Measurements from ENCODE around the gene MRPL43. TPM values are rescaled to one million over a fixed set of nuclear protein-coding genes. Genes with fewer than 3 reads are reported as not detected.

The MRPL43 gene
- total and polyA plus RNA-seq, 4 experiments from 2014 or later: 65.8 to 114 (median 91.0) TPM

GRCh38 chr10:101019440-101019703 is 32.1 kb upstream of the MRPL43 start:
- Mint-ChIP-seq H3K4me3 (no peak overlapping the region), H3K4me1 (peaks cover 2 to 7% (median 3%) of the 10 kb centered on the region in 4 donors), H3K27ac (no peak overlapping the region), H3K27me3 (peaks cover 25 to 29% of the 10 kb centered on the region in 2 donors), H3K9me3 (no peaks in the 10 kb centered on the region), H3K36me3 (no peaks in the 10 kb centered on the region)
- Histone ChIP-seq H3K4me1 (ENCODE audit: insufficient read depth, low read length) (peaks cover 3% of the 10 kb centered on the region), H3K36me3 (ENCODE audit: insufficient read depth, low read length) (no peaks in the 10 kb centered on the region), H3K9me3 (ENCODE audit: control insufficient read depth in 1 of 2, low read length in 2 of 2) (no peaks in the 10 kb centered on the region), H3K4me3 (ENCODE audit: low read length in 2 of 2) (no peak overlapping the region), H3K27me3 (ENCODE audit: insufficient read depth, low read length) (peaks cover 11% of the 10 kb centered on the region), H3K27ac (ENCODE audit: low read depth, low read length) (no peak overlapping the region)
- intact Hi-C loops (cut with micrococcal nuclease): loop anchor here (1.0 kb wide), 1 partner anchor 49 kb away; no protein-coding TSS in a partner anchor
- ChIA-PET POLR2A (ENCODE audit: partially characterized antibody) (interaction anchor here (1.3 to 3.3 kb wide), 3 partner anchors 12 to 23 kb away, joined by 4 to 13 read pairs (median 4); partner anchors contain the start of genes PDZD7 and SFXN3), CTCF (ENCODE audit: partially characterized antibody) (interaction anchor here (1.0 to 7.2 kb wide), 21 partner anchors 9 to 72 kb away, joined by 3 to 171 read pairs (median 6); partner anchors contain the start of genes KAZALD1, LZTS2, PDZD7 and SEMA4G)
- DNase-seq: no peak

GRCh38 chr10:101018600-101019439 is 31.5 kb upstream of the MRPL43 start:
- Mint-ChIP-seq H3K36me3 (no peaks in the 10 kb centered on the region), H3K4me1 (peaks cover 5 to 10% (median 6%) of the 10 kb centered on the region in 4 donors), H3K4me3 (no peak overlapping the region), H3K9me3 (no peaks in the 10 kb centered on the region), H3K27ac (no peak overlapping the region), H3K27me3 (peaks cover 25 to 32% of the 10 kb centered on the region in 2 donors)
- Histone ChIP-seq H3K4me3 (ENCODE audit: low read length in 2 of 2) (no peak overlapping the region), H3K9me3 (ENCODE audit: control insufficient read depth in 1 of 2, low read length in 2 of 2) (no peaks in the 10 kb centered on the region), H3K4me1 (ENCODE audit: insufficient read depth, low read length) (peaks cover 7% of the 10 kb centered on the region), H3K27me3 (ENCODE audit: insufficient read depth, low read length) (peaks cover 11% of the 10 kb centered on the region), H3K27ac (ENCODE audit: low read depth, low read length) (no peak overlapping the region), H3K36me3 (ENCODE audit: insufficient read depth, low read length) (no peaks in the 10 kb centered on the region)
- DNase-seq: peak; percentile 53 to 68 (median 59)
- ChIA-PET POLR2A (ENCODE audit: partially characterized antibody) (interaction anchor here (0.5 to 3.3 kb wide), 4 partner anchors 13 to 39 kb away, joined by 3 to 13 read pairs (median 4); partner anchors contain the start of genes PDZD7 and SFXN3), CTCF (ENCODE audit: partially characterized antibody) (interaction anchor here (1.0 to 7.2 kb wide), 21 partner anchors 9 to 71 kb away, joined by 3 to 171 read pairs (median 6); partner anchors contain the start of genes KAZALD1, LZTS2, PDZD7 and SEMA4G)
- intact Hi-C loops (cut with micrococcal nuclease): loop anchor here (1.0 kb wide), 1 partner anchor 49 kb away; no protein-coding TSS in a partner anchor

- DNase-seq: no peak
- no peak overlapping the region for H3K4me3 ChIP-seq (ENCODE audit: low read length in 2 of 2)
- ChIA-PET CTCF (ENCODE audit: partially characterized antibody) (interaction anchor here (1.2 to 7.2 kb wide), 14 partner anchors 13 to 60 kb away, joined by 3 to 171 read pairs (median 9); partner anchors contain the start of genes LZTS2, PDZD7, SEMA4G and SFXN3), POLR2A (ENCODE audit: partially characterized antibody) (interaction anchor here (1.6 to 3.3 kb wide), 2 partner anchors 13 to 21 kb away, joined by 4 to 13 read pairs; partner anchors contain the start of genes PDZD7 and SFXN3)
- peaks cover 11% of the 10 kb centered on the region for H3K27me3 ChIP-seq (ENCODE audit: insufficient read depth, low read length)
- H3K27ac Mint-ChIP-seq: no peak overlapping the region
- H3K9me3 Mint-ChIP-seq: no peaks in the 10 kb centered on the region
- intact Hi-C loops (cut with micrococcal nuclease): no loop called here
- no peak overlapping the region for H3K4me3 Mint-ChIP-seq
- H3K36me3 Mint-ChIP-seq: no peaks in the 10 kb centered on the region
- peaks cover 11% of the 10 kb centered on the region for H3K4me1 ChIP-seq (ENCODE audit: insufficient read depth, low read length)
- H3K27ac ChIP-seq (ENCODE audit: low read depth, low read length): no peak overlapping the region
- H3K9me3 ChIP-seq (ENCODE audit: control insufficient read depth in 1 of 2, low read length in 2 of 2): no peaks in the 10 kb centered on the region
- peaks cover 25 to 34% of the 10 kb centered on the region in 2 donors for H3K27me3 Mint-ChIP-seq
- H3K4me1 Mint-ChIP-seq: peaks cover 7 to 12% (median 8%) of the 10 kb centered on the region in 4 donors
- no peaks in the 10 kb centered on the region for H3K36me3 ChIP-seq (ENCODE audit: insufficient read depth, low read length)
Observed at GRCh38 chr10:101018118-101018599, 30.9 kb upstream of the MRPL43 start.

GRCh38 chr10:101016814-101017213 is 29.5 kb upstream of the MRPL43 start:
- H3K9me3 ChIP-seq (ENCODE audit: control insufficient read depth in 1 of 2, low read length in 2 of 2): no peaks in the 10 kb centered on the region
- ChIA-PET POLR2A (ENCODE audit: partially characterized antibody) (interaction anchor here (1.0 to 3.3 kb wide), 4 partner anchors 15 to 20 kb away, joined by 3 to 13 read pairs (median 8); partner anchors contain the start of genes PDZD7 and SFXN3), CTCF (ENCODE audit: partially characterized antibody) (interaction anchor here (0.6 to 7.2 kb wide), 12 partner anchors 9 to 478 kb away, joined by 3 to 171 read pairs (median 6); partner anchors contain the start of genes KAZALD1, LZTS2 and SEMA4G)
- intact Hi-C loops (cut with micrococcal nuclease): no loop called here
- Mint-ChIP-seq H3K27ac (peak overlapping the region in 1 of 7 donors; percentile 12), H3K4me1 (peaks cover 12 to 19% (median 14%) of the 10 kb centered on the region in 4 donors), H3K9me3 (no peaks in the 10 kb centered on the region), H3K27me3 (peaks cover 28 to 39% of the 10 kb centered on the region in 2 donors), H3K4me3 (no peak overlapping the region), H3K36me3 (no peaks in the 10 kb centered on the region)
- no peak overlapping the region for H3K4me3 ChIP-seq (ENCODE audit: low read length in 2 of 2)
- no peaks in the 10 kb centered on the region for H3K36me3 ChIP-seq (ENCODE audit: insufficient read depth, low read length)
- peaks cover 19% of the 10 kb centered on the region for H3K4me1 ChIP-seq (ENCODE audit: insufficient read depth, low read length)
- no peak overlapping the region for H3K27ac ChIP-seq (ENCODE audit: low read depth, low read length)
- no peak for DNase-seq
- peaks cover 11% of the 10 kb centered on the region for H3K27me3 ChIP-seq (ENCODE audit: insufficient read depth, low read length)

- POLR2A ChIA-PET (ENCODE audit: partially characterized antibody): interaction anchor here (2.7 to 2.9 kb wide), 2 partner anchors 16 to 18 kb away, joined by 12 to 19 read pairs; partner anchors contain the start of genes PDZD7 and SFXN3
- no peaks in the 10 kb centered on the region for H3K9me3 Mint-ChIP-seq
Observed at GRCh38 chr10:101015582-101015973, 28.3 kb upstream of the MRPL43 start.

GRCh38 chr10:101014966-101015581 is 27.8 kb upstream of the MRPL43 start:
- Histone ChIP-seq H3K27me3 (ENCODE audit: insufficient read depth, low read length) (peaks cover 11% of the 10 kb centered on the region), H3K36me3 (ENCODE audit: insufficient read depth, low read length) (no peaks in the 10 kb centered on the region), H3K9me3 (ENCODE audit: control insufficient read depth in 1 of 2, low read length in 2 of 2) (no peaks in the 10 kb centered on the region), H3K4me1 (ENCODE audit: insufficient read depth, low read length) (peaks cover 19% of the 10 kb centered on the region), H3K27ac (ENCODE audit: low read depth, low read length) (no peak overlapping the region), H3K4me3 (ENCODE audit: low read length in 2 of 2) (no peak overlapping the region)
- no peak overlapping the region for H3K4me3 Mint-ChIP-seq
- no peak overlapping the region for H3K27ac Mint-ChIP-seq
- ChIA-PET CTCF (ENCODE audit: partially characterized antibody) (interaction anchor here (0.6 to 7.2 kb wide), 27 partner anchors 9 to 454 kb away, joined by 3 to 171 read pairs (median 5); partner anchors contain the start of genes LZTS2, PDZD7, SEMA4G and SFXN3), POLR2A (ENCODE audit: partially characterized antibody) (interaction anchor here (1.2 to 2.9 kb wide), 3 partner anchors 17 to 46 kb away, joined by 3 to 19 read pairs (median 12); partner anchors contain the start of genes PDZD7 and SFXN3)
- peaks cover 12 to 19% (median 14%) of the 10 kb centered on the region in 4 donors for H3K4me1 Mint-ChIP-seq
- DNase-seq: no peak
- no peaks in the 10 kb centered on the region for H3K9me3 Mint-ChIP-seq
- peaks cover 27 to 32% of the 10 kb centered on the region in 2 donors for H3K27me3 Mint-ChIP-seq
- H3K36me3 Mint-ChIP-seq: no peaks in the 10 kb centered on the region
- intact Hi-C loops (cut with micrococcal nuclease): loop anchor here (1.0 to 5.0 kb wide), 6 partner anchors 17 to 453 kb away; partner anchors contain the start of genes KAZALD1, SEMA4G and SLF2

More at GRCh38 chr10:101015582-101015973, 28.3 kb upstream of the MRPL43 start:
- no peak overlapping the region for H3K27ac ChIP-seq (ENCODE audit: low read depth, low read length)
- H3K4me1 ChIP-seq (ENCODE audit: insufficient read depth, low read length): peaks cover 19% of the 10 kb centered on the region
- H3K36me3 ChIP-seq (ENCODE audit: insufficient read depth, low read length): no peaks in the 10 kb centered on the region
- H3K4me1 Mint-ChIP-seq: peaks cover 12 to 19% (median 14%) of the 10 kb centered on the region in 4 donors
- no peak for DNase-seq
- H3K27ac Mint-ChIP-seq: no peak overlapping the region
- H3K27me3 Mint-ChIP-seq: peaks cover 28 to 34% of the 10 kb centered on the region in 2 donors
- H3K4me3 Mint-ChIP-seq: no peak overlapping the region
- intact Hi-C loops (cut with micrococcal nuclease): loop anchor here (2.0 kb wide), 1 partner anchor 47 kb away; the partner anchor contains the start of gene SEMA4G
- H3K9me3 ChIP-seq (ENCODE audit: control insufficient read depth in 1 of 2, low read length in 2 of 2): no peaks in the 10 kb centered on the region
- H3K27me3 ChIP-seq (ENCODE audit: insufficient read depth, low read length): peaks cover 11% of the 10 kb centered on the region
- CTCF ChIA-PET (ENCODE audit: partially characterized antibody): interaction anchor here (1.2 to 7.2 kb wide), 11 partner anchors 8 to 58 kb away, joined by 3 to 171 read pairs (median 13); partner anchors contain the start of genes LZTS2 and SEMA4G
- H3K4me3 ChIP-seq (ENCODE audit: low read length in 2 of 2): no peak overlapping the region
- no peaks in the 10 kb centered on the region for H3K36me3 Mint-ChIP-seq

All from CD4-positive, alpha-beta memory T cell (primary cell).